Measurements from ENCODE around the gene CDK2AP2. TPM values are rescaled to one million over a fixed set of nuclear protein-coding genes. Genes with fewer than 3 reads are reported as not detected.

The CDK2AP2 gene
- total and polyA plus RNA-seq, 9 of the 15 experiments (the other 6 are each of a cell fraction or from before 2014, with no cell fraction given), result 4.4 to 47.4 (median 21.7) TPM

GRCh38 chr11:67503119-67504004 is 4.6 kb downstream of the CDK2AP2 start:
- in situ Hi-C loops (cut with MboI), result no loop called here
- 96% methylated on average over 13 of the region's 19 CpGs for WGBS (ENCODE audit: insufficient coverage, low coverage, missing lambda C conversion rate)
- peaks cover 33% of the 10 kb centered on the region for H3K79me2 ChIP-seq (ENCODE audit: control insufficient read depth, insufficient read depth, low read length)
- no peak for FAIRE-seq
- intact Hi-C loops (cut with micrococcal nuclease), result loop anchor here (1.0 kb wide), 1 partner anchor 21 kb away; no protein-coding TSS in a partner anchor
- no peaks in the 10 kb centered on the region for H3K27me3 ChIP-seq (ENCODE audit: control insufficient read depth in 2 of 2, insufficient read depth in 2 of 2, low read length in 2 of 2)
- no peak for ATAC-seq
- no peak overlapping the region for H2AFZ ChIP-seq (ENCODE audit: low read depth, low read length)
- H3K27ac ChIP-seq (ENCODE audit: extremely low read depth, low read depth, low read length), result no peak overlapping the region
- H3K9me1 ChIP-seq (ENCODE audit: control insufficient read depth, insufficient read depth, low read length), result peaks cover 6% of the 10 kb centered on the region
- H3K4me1 ChIP-seq (replicated peaks in 1 of 2; ENCODE audit: control insufficient read depth in 2 of 2, insufficient read depth in 2 of 2, low read length in 2 of 2), result peaks cover 24 to 72% of the 10 kb centered on the region in 2 experiments
- H3K9ac ChIP-seq (ENCODE audit: insufficient read depth in 1 of 2, low read depth in 2 of 2, low read length in 2 of 2), result peak overlapping the region in 1 of 2 experiments; percentile 61; a peak in 2 of 4 replicates
- H3K36me3 ChIP-seq (ENCODE audit: control insufficient read depth, insufficient read depth, low read length), result peaks cover 53% of the 10 kb centered on the region; the same call in 2 of the 3 replicates
- CTCF ChIA-PET (ENCODE audit: low intra/inter-chr PET ratio), result no interaction called here
- no TSS peak for BruUV-seq (replicated peaks)
- no peaks in the 10 kb centered on the region for H4K20me1 ChIP-seq (replicated peaks; ENCODE audit: control insufficient read depth, insufficient read depth, low read length)
- POLR2A ChIA-PET, result interaction anchor here (0.6 to 1.1 kb wide), 2 partner anchors 13 to 121 kb away, joined by 3 read pairs; no protein-coding TSS in a partner anchor
- peak overlapping the region; percentile 73; the same call in 1 of the 2 replicates for H3K4me3 ChIP-seq
- DNase-seq (ENCODE audit: extremely low read depth in 1 of 4, low spot score in 3 of 4), result no peak
- 0 out of 2 replicates have a peak overlapping the region, but pooled peaks have one; percentile 90 for H3K4me2 ChIP-seq (ENCODE audit: insufficient read depth, low read length)
- TF ChIP-seq ZKSCAN3 (CRISPR knock-in tag; IDR thresholded peaks at IDR 0.05) (no peak), STAT5A (IDR thresholded peaks at IDR 0.05; ENCODE audit: borderline replicate concordance, low read length) (no peak), MGA (IDR thresholded peaks at IDR 0.05) (no peak), KLF13 (tag; IDR thresholded peaks at IDR 0.05; ENCODE audit: borderline replicate concordance, low read depth) (no peak)
- H3K9me3 ChIP-seq (replicated peaks; ENCODE audit: control insufficient read depth, insufficient read depth, low read depth, low read length), result no peaks in the 10 kb centered on the region
